GM19240 (cell line): ENCODE measurements around the gene GSG1L2.

Experiments
- DNase-seq: peaks from one replicate; pipeline ENCODE4 v3.0.0; 2011; ENCODE audit warnings: low spot score; ENCODE audit not compliant: insufficient read length

The GSG1L2 gene

DNA sequence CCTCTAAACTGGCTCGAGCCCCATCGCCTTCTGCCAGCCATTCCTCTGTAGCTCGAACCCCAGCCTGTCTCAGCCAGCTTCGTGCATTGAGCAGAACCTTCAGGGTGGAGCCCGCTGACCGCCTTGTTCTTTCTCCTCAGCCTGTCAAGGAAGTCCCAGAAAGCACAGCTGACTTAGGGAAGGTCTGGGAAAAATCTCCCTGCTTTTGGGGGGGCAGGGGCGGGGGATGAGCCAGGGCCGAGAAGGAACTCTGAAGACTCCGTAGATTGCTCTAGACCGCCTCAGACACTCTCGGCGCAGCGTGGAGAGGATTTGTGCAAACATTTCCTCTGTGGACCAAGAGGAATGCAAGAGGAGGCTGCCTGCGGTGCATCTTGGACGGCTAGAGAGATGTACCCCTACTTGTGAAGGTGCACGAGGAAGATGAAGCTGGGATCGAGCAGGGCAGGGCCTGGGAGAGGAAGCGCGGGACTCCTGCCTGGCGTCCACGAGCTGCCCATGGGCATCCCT, 3.8 kb upstream of the GSG1L2 start, which contains the start of gene GLP2R:
GLP2R (plus strand) TSS at position 284 of the 510 bp plus-strand sequence; CDS start at position 424, 140 bp downstream.
- no peak for DNase-seq

DNA sequence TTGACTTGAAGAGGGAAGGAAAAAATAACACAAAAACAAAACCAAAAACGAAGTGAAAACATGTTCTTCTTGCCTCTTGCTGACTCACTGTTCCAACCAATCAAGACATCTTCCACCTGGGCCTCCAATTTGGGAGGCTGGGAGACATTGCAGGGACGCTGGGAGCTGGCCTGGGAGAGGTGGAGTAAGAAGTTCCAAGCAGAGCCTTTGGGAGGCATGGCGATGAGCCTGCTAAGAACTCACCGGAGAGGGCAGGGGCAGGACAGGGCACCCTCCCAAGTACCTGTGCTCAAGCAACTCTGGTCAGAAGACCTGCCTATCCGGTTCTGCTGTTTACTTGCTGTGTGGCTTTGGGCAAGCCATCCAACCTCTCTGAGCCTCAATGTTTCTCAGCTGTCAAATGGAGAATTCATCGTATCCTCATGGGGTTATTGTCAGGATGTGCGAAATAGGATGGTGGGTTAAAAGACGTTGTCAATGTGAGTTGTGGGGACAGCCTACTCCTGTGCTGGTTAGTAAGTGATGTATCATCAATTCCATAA, 3.0 kb upstream of the GSG1L2 start:
- DNase-seq: no peak

DNA sequence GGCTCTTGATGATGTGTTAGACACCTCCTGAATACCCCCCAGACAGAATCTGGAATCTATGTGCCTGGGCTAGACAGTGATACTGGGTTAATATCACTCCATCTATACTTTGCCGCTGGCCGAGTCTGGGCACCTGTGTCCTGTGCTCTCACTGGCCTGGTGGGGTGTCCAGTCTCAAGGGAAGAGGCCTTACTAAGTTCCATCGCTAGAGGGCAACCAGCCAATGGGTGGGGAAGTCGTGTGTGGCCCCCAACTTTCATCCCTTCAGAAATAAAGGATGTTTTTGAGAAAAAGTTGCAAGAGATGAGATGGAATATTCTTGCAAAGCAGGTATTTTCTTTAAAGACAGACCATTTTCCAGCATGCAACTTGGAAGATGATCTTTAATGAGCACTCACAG, 2.2 kb upstream of the GSG1L2 start:
- no peak for DNase-seq

DNA sequence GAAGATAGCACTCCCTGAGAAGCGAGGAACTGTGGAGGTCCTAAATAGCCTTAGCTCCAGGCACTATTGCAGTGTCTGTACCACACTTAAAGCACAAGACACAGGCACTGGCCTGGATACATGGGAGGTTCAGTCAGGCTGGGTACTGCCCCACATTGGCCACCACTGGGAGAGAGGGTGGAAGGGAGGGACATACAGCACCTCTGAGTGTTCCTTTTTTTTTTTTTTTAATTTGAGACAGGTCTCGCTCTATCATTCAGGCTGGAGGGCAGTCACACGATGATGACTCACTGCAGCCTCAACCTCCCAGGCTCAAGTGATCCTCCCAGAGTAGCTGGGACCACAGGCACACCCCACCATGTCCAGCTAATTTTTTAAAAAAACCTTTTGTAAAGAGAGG, 1.4 kb downstream of the GSG1L2 start:
- no peak for DNase-seq

DNA sequence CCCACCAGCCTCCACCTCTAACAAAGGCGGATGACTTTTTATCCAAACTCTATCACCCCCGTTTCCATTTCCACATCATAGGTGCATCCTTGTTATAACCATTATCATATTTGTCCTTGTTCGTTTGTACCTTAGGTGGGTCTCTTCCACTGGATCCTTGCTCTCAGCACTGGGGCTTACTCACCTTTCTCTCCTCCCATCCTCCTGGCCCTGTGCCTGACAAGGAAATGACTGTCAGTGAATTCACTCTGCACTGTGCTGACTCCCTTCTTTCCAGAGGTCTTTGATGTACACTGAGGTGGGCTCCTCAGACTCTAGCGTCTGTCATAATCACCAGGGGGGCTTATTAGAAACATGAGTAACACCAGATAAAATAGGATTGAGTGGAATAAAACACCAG, 3.1 kb downstream of the GSG1L2 start:
- no peak for DNase-seq

DNA sequence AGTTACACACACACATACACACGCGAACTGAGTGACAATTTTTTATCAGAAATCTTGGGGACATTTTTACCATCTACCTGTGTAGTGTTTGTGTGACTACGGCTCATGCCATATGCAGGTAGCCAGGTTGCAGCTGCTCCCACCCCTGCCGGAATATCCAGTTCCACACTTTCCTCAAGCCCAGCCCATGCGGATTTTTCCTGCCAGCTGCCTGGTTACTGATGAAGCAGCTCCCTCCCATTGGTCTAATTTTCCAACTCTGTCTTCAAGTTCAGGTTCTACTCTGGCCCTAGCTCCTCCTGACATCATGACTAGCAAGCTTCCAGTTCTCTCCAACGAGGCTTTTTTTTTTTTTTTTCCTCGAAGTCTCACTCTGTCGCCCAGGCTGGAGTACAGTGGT, 4.8 kb downstream of the GSG1L2 start:
- DNase-seq: no peak

DNA sequence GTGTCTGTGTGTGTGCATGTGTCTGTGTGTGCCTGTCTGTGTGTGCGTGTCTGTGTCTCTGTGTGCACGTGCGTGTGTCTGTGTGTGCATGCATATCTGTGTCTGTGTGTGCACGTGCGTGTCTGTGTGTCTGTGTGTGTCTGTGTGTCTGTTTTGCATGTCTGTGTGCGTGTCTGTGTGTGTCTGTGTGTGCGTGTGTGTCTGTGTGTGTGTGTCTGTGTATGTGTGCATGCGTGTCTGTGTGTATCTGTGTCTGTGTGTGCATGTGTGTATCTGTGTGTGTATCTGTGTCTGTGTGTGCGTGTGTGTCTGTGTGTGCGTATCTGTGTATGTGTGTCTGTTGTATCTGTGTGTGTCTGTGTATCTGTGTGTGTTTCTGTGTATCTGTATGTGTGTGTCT, 5.4 kb downstream of the GSG1L2 start:
- DNase-seq: no peak

DNA sequence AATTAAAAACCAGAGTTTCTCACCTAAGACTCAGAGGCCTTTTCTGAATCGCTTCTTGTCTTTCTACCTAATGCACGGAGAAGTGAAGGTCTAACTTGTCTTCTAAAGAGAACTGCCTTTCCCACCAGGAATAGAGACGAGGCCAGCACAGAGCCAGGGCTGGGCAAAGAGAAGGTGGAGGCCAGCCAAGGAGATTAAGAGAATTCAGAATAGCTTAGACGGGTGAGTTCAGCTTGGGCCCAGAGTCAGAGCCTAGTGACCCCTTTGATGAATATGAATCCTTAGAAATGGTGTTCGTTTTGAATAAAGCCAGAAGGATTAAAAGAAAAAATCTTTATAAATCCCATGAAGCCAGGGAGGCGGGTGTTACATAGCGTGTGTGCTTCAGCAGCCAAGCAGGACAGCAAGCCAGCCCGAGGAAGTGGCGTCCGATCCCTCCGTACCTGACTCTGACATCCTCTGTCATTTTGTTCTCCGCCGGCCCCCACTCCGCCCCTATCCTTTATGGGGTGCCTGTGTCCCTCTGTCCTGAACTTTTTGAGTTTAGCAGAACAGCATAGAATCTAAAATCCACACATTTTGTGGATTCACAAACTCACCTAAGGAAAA, 7.4 kb downstream of the GSG1L2 start:
- DNase-seq: no peak

DNA sequence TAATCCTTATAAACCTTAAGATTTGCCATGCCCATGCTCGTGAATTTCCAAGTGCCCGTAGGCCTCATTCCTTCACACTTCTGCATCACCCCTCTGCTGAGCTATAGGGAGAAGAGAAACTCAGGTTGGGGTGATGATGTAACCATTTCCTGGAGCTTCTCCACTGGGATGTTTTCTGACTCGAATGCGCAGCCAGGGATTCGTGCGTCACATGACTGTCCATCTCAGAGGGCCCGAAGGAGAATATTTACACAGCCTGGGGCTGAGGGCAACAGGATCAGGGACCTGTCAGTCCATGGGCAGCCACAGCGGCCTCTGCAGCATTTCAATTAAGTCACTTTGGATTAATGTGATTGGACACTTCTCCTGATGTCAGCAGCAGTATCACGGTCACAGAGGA, 8.7 kb downstream of the GSG1L2 start:
- DNase-seq: no peak

DNA sequence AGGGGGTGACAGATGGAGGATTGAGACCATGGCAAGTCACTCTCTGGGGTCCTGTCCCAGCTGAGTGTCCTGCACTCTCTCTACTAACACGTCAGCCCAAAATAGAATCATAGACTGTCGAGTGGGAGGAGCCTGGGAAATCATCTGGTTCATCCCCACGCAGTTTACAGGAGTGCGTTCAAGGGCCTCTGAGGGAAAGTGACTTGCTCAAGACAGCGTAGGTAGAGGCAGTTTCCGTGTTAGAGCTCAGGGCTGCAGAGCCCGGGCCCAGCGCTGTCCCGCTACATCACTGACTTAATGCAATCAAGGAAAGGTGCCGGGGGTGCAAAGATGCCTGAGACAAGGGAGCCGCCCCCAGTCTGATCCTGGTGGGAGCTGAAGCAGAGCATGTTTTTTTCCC, 10.3 kb downstream of the GSG1L2 start:
- DNase-seq: no peak

DNA sequence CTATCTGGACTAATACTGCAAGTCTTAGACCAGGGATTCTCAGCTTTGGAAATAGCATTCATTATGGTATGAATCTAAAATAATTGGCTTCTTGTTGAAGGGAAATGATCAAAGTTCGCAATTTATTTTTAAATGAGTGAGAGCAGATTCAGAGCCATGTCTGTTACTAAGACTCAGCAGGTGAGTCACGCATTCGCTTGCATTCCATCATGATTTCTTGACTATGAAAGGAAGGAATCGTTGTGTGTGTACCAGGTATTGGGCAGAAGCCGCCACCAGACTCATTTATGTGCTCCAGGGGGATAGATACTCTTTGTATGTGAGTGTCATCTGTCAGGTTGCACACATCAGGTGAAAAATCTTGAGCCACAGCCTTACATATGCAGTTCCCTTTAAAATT, 10.8 kb downstream of the GSG1L2 start:
- DNase-seq: no peak

DNA sequence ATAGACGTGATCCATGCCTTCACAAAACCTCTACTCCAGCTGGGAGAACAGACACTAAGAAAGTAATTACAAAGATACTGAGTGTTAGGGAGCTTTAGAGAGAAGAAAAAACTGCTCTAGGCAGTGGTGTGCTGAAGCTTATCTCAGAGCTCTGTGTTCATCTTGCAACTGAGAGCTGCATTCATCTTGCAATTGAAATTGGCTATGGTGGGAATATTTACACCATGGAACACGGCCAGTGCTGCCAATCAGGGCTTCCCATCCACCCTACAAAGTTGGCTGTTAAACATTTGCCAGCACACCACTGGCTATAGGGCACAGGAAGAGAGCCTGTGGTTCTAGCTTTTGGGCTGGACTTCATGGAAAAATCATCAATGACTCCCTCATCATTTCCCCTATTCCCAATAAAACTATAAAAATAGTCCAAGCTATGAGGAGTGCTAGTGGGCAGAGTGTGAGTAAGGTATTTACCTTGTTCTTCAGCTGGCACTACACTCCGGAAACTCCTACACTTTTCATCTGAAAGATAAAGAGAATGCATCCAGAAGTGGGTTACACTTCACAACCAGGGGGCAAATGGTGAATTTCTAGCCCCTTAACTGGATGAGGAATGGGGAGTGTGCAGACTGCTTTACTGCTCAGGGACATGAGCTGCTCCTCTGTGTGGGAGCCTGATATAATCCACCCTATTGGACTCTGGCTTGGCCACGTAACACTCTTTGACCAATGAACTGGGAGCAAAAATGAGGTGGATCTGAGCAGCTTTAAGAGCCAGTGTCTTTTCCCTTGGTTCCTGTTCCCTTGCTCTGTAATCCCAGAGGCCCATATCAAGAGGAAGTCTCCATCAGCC, 11.6 kb downstream of the GSG1L2 start:
- DNase-seq: no peak

DNA sequence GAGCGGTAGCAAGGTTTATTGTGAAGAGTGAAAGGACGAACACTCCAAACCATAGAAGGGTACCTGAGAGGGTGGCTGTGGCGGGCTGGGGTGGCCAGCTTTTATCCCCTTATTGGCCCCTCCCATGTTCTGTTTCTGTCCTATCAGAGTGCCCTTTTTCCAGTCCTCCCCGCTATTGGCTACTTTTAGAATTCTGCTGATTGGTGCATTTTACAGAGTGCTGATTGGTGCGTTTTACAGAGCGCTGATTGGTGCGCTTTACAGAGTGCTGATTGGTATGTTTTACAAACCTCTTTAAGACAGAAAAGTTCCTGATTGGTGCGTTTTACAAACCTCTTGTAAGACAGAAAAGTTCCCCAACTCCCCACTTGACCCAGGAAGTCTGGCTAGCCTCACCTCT, 12.5 kb downstream of the GSG1L2 start:
- DNase-seq: no peak

DNA sequence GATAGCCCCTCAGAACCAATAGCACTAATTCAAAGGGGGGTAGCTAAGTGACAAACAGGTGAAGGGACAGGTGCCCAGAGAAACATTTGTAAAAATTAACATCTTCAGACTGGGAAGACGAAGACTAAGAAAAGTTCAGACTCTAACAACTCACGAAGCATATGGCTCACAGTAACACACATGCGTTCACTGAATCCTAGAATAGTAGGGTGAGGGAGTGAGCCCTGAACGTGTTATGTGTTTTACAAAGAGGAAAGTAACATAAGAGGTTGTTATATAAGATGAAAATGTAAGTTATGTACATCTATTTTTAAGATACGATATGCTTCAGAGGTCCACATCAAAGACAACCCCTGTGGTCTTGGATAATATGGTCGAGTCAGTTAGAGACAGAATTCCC, 15.2 kb downstream of the GSG1L2 start:
- no peak for DNase-seq

DNA sequence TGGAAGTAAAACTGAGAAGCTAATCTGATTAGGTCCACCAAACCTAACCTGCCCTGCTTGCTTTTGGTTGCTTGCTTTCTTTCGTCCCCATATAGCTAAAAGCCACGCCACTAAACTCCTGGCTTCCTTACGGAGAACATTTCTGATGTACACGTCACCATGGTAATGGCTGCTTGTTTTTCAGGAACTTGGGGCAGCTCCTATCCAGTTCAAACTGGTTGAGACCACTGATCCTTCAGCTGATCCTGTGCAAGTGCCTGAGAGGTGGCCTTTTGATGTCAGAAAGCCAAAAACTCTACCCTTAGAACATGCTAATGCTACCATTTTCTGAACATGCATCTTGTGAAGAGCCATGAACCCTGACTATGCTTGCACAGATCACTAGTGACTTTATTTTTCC, 16.1 kb downstream of the GSG1L2 start:
- no peak for DNase-seq

DNA sequence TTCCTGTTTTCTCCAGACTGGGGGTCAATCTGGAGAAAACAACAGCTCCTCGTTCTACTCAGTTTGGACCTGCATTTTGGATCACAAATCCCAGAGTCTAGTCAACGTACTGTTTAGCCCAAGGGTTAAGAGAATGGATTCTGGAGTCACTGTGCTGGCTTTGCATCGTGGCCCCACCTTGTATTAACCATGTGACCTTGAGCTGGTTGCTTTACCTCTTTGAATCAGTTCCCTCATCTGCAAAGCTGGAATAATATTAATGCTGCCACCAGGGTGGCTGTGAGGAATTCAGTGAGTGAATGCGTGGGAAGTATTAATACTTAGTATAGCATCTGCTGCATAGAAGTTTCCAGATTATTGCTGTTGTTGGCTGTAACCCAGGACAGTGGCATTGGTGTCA, 19.2 kb downstream of the GSG1L2 start:
- DNase-seq: no peak

DNA sequence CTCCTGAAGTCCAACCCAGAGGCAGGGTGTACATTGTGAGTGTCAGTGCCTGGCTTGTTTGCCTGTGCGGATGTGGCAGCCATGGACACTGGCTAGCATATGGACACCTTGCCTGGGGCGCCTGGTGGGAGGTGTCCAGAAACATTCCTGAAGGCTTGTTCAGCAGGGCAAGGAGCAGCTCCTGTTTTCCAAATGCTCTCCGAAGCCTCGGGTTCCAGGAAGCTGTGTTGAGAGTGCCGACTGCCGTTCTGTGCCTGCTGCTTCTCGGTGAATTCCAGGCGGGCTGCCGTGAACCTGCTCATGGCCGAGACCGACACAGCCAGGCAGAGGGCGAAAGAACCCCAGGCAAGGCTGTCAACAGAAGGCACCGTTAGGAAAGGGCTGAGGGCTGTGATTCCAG, 19.6 kb downstream of the GSG1L2 start:
- DNase-seq: no peak

DNA sequence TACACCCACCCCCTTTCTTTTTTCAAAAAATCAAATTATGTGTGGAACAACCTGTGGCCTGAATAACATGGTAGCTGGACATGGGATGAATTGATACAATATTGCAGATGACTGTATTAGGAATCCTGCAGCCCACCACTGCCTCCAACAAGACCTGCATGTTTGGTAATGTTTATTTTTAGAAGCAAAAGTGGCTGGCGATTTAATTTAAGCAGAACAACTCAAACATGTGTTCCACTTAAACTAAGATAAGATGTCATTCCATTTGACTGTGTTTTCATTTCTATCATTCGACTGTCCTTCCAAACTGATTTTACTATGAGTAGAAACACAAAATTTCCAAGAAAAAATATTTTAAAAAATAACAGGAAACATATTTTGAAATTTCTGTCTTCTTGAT, 20.4 kb downstream of the GSG1L2 start:
- DNase-seq: no peak

DNA sequence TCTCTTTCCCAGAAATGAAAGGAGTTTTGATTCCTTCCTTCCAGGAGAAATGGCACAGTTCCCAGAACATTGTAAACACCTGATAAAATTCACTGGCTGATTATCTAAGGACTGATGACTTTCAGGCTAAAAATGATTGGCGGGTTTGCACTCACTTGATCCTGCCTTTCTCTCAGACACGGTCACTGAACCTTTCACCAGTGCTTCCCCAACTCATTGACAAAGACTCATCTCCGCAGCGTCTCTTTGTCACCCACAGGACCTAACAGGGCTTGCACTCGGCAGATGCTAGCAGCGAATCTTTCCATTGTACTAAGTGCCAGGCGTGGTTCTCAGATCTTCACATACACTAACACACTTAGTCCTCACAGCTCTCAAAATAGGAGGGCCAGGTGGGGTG, 23.2 kb downstream of the GSG1L2 start:
- DNase-seq: no peak

DNA sequence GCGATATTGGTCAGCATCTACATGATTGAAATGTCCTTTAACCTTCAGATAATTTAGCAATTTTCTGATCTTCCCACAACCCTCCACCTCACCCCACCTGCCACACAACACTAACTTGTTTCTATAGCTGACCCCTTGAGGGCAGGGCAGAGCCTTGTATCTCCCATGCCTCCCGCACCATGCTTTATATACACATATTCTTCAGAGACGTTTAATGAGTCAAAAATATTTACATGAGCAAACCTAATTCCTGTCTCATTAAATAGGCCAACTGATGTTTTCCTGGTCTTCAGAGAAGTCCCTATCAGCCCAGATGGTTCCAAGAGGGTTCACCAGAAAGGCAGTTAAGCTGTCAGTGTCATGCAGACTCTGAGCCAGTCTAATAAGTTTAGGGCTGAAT, 23.9 kb downstream of the GSG1L2 start:
- no peak for DNase-seq

DNA sequence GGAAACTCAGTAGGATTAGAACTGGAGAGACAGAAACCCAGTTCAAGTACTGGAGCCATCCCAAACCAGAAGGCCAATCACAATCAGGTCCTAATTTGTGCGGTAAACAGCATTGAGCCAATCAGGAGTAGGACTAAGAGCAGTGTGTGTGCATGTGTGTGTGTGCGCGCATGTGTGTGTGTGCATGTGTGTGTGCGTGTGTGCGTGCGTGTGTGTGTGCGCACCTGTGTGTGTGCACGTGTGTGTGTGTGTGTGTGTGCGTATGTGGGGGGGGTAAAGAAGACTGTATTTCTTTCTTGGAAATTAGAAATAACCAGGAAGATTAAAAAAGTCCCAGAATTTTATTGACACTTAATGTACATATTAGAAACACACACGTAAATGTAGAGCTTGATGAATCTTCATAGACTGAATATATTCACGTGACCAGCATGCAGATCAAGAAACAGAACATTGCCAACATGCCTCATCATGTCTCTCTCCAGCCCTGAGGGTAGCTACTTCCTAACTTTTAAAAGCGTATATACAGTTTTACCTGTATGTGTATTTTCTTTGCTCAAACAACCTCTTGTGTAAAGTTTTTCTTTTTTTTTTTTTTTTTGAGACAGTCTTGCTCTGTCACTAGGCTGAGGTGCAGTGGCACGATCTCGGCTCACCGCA, 29.6 kb downstream of the GSG1L2 start:
- DNase-seq: no peak
